ENCODE data around the gene GIGYF1. TPM values are rescaled to one million over a fixed set of nuclear protein-coding genes. Genes with fewer than 3 reads are reported as not detected.
"Not testable (repeated sequence)": the region's sequence is repeated elsewhere in the genome, so short reads cannot be mapped to it uniquely, and the experiment has no call there.

Gene GIGYF1
- total RNA-seq, 4 donors from 2014 or later, result 9.7 to 90.9 (median 31.9) TPM

GRCh38 chr7:100665168-100665726, 28.8 kb downstream of the GIGYF1 start:
- Histone ChIP-seq H3K27me3 (no peaks in the 10 kb centered on the region), H3K27ac (no peak overlapping the region), H3K9me3 (no peaks in the 10 kb centered on the region), H3K4me3 (no peak overlapping the region), H3K4me1 (no peaks in the 10 kb centered on the region), H3K36me3 (no peaks in the 10 kb centered on the region)
- no peak for DNase-seq
- TF ChIP-seq POLR2A (IDR thresholded peaks at IDR 0.05) (no peak), CTCF (IDR thresholded peaks at IDR 0.05) (no peak)
- intact Hi-C loops (cut with DNase I; ENCODE audit: low total_unique reads), result no loop called here

GRCh38 chr7:100662194-100662776, 31.8 kb downstream of the GIGYF1 start:
- intact Hi-C loops (cut with DNase I; ENCODE audit: low total_unique reads); H3K9me3 ChIP-seq; DNase-seq; H3K27ac ChIP-seq; H3K36me3 ChIP-seq; H3K4me1 ChIP-seq; H3K4me3 ChIP-seq; H3K27me3 ChIP-seq: not testable (repeated sequence)

GRCh38 chr7:100655908-100656674, 38.0 kb downstream of the GIGYF1 start, which contains the start of gene ACTL6B:
TSS of gene ACTL6B (minus strand) at chr7:100656448. CDS start at chr7:100656354, 94 bp downstream.
- DNase-seq, result no peak
- TF ChIP-seq CTCF (IDR thresholded peaks at IDR 0.05), result no peak
- TF ChIP-seq POLR2A (IDR thresholded peaks at IDR 0.05), result no peak
- Histone ChIP-seq H3K4me1 (no peaks in the 10 kb centered on the region), H3K9me3 (no peaks in the 10 kb centered on the region), H3K4me3 (no peak within 1 kb of the TSS), H3K36me3 (no peaks in the 10 kb centered on the region), H3K27ac (no peak within 1 kb of the TSS), H3K27me3 (peaks cover 18 to 28% of the 10 kb centered on the region in 2 donors)
- intact Hi-C loops (cut with DNase I; ENCODE audit: low total_unique reads), result no loop called here

GRCh38 chr7:100654908-100655831, 38.9 kb downstream of the GIGYF1 start:
- intact Hi-C loops (cut with DNase I; ENCODE audit: low total_unique reads), result no loop called here
- TF ChIP-seq CTCF (IDR thresholded peaks at IDR 0.05), result no peak
- no peak for TF ChIP-seq POLR2A (IDR thresholded peaks at IDR 0.05)
- H3K4me1 ChIP-seq, result no peaks in the 10 kb centered on the region
- H3K27me3 ChIP-seq, result peaks cover 18 to 28% of the 10 kb centered on the region in 2 donors
- no peak overlapping the region for H3K4me3 ChIP-seq
- DNase-seq, result no peak
- no peak overlapping the region for H3K27ac ChIP-seq
- H3K36me3 ChIP-seq, result no peaks in the 10 kb centered on the region
- H3K9me3 ChIP-seq, result no peaks in the 10 kb centered on the region

GRCh38 chr7:100649826-100650565, 44.1 kb downstream of the GIGYF1 start:
- DNase-seq, result no peak
- Histone ChIP-seq H3K27ac (no peak overlapping the region), H3K4me3 (no peak overlapping the region), H3K36me3 (no peaks in the 10 kb centered on the region), H3K4me1 (no peaks in the 10 kb centered on the region), H3K9me3 (no peaks in the 10 kb centered on the region), H3K27me3 (peaks cover 3 to 7% of the 10 kb centered on the region in 2 donors)
- no peak for TF ChIP-seq POLR2A (IDR thresholded peaks at IDR 0.05)
- TF ChIP-seq CTCF (IDR thresholded peaks at IDR 0.05), result no peak
- intact Hi-C loops (cut with DNase I; ENCODE audit: low total_unique reads), result no loop called here
